Measurements from ENCODE around the gene ADRM1. TPM values are rescaled to one million over a fixed set of nuclear protein-coding genes. Genes with fewer than 3 reads are reported as not detected.
A peak's percentile ranks its signal among the peaks of the same experiment; 100 is the strongest.

ADRM1 gene
- total and polyA plus RNA-seq, 2 experiments from 2014 or later, result 206 to 243 TPM

GRCh38 chr20:62320581-62321354 is 18.0 kb downstream of the ADRM1 start:
- H3K79me2 ChIP-seq (replicated peaks; ENCODE audit: insufficient read depth), result no peaks in the 10 kb centered on the region
- no peaks in the 10 kb centered on the region for H3K4me1 ChIP-seq (ENCODE audit: insufficient read depth)
- H3K9me3 Mint-ChIP-seq, result peaks cover 23% of the 10 kb centered on the region
- no peaks in the 10 kb centered on the region for H3K4me1 Mint-ChIP-seq
- no peak overlapping the region for H3K4me3 ChIP-seq
- no peaks in the 10 kb centered on the region for H3K9me2 ChIP-seq (ENCODE audit: insufficient read depth)
- H3K27ac ChIP-seq (ENCODE audit: low read depth), result no peak overlapping the region
- TF ChIP-seq EZH2 (IDR thresholded peaks at IDR 0.05; ENCODE audit: low read depth, unreplicated experiment) (no peak), ETS1 (IDR thresholded peaks at IDR 0.05) (no peak), CREB1 (CRISPR knock-in tag; IDR thresholded peaks at IDR 0.05; ENCODE audit: low read depth) (no peak), REST (IDR thresholded peaks at IDR 0.05; ENCODE audit: unreplicated experiment) (no peak), POLR2AphosphoS5 (IDR thresholded peaks at IDR 0.05; ENCODE audit: low read depth) (no peak), ZNF114 (CRISPR knock-in tag; IDR thresholded peaks at IDR 0.05) (no peak)
- TF ChIP-seq, protein P1, sequence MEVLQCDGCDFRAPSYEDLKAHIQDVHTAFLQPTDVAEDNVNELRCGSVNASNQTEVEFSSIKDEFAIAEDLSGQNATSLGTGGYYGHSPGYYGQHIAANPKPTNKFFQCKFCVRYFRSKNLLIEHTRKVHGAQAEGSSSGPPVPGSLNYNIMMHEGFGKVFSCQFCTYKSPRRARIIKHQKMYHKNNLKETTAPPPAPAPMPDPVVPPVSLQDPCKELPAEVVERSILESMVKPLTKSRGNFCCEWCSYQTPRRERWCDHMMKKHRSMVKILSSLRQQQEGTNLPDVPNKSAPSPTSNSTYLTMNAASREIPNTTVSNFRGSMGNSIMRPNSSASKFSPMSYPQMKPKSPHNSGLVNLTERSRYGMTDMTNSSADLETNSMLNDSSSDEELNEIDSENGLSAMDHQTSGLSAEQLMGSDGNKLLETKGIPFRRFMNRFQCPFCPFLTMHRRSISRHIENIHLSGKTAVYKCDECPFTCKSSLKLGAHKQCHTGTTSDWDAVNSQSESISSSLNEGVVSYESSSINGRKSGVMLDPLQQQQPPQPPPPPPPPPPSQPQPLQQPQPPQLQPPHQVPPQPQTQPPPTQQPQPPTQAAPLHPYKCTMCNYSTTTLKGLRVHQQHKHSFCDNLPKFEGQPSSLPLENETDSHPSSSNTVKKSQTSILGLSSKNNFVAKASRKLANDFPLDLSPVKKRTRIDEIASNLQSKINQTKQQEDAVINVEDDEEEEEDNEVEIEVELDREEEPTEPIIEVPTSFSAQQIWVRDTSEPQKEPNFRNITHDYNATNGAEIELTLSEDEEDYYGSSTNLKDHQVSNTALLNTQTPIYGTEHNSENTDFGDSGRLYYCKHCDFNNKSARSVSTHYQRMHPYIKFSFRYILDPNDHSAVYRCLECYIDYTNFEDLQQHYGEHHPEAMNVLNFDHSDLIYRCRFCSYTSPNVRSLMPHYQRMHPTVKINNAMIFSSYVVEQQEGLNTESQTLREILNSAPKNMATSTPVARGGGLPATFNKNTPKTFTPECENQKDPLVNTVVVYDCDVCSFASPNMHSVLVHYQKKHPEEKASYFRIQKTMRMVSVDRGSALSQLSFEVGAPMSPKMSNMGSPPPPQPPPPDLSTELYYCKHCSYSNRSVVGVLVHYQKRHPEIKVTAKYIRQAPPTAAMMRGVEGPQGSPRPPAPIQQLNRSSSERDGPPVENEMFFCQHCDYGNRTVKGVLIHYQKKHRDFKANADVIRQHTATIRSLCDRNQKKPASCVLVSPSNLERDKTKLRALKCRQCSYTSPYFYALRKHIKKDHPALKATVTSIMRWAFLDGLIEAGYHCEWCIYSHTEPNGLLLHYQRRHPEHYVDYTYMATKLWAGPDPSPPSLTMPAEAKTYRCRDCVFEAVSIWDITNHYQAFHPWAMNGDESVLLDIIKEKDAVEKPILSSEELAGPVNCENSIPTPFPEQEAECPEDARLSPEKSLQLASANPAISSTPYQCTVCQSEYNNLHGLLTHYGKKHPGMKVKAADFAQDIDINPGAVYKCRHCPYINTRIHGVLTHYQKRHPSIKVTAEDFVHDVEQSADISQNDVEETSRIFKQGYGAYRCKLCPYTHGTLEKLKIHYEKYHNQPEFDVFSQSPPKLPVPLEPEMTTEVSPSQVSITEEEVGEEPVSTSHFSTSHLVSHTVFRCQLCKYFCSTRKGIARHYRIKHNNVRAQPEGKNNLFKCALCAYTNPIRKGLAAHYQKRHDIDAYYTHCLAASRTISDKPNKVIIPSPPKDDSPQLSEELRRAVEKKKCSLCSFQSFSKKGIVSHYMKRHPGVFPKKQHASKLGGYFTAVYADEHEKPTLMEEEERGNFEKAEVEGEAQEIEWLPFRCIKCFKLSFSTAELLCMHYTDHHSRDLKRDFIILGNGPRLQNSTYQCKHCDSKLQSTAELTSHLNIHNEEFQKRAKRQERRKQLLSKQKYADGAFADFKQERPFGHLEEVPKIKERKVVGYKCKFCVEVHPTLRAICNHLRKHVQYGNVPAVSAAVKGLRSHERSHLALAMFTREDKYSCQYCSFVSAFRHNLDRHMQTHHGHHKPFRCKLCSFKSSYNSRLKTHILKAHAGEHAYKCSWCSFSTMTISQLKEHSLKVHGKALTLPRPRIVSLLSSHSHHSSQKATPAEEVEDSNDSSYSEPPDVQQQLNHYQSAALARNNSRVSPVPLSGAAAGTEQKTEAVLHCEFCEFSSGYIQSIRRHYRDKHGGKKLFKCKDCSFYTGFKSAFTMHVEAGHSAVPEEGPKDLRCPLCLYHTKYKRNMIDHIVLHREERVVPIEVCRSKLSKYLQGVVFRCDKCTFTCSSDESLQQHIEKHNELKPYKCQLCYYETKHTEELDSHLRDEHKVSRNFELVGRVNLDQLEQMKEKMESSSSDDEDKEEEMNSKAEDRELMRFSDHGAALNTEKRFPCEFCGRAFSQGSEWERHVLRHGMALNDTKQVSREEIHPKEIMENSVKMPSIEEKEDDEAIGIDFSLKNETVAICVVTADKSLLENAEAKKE (CRISPR knock-in tag; IDR thresholded peaks at IDR 0.05), result no peak
- no peak overlapping the region for H3K4me3 Mint-ChIP-seq
- no peak overlapping the region for H3K4me2 ChIP-seq
- DNase-seq (ENCODE audit: low spot score) (peak; percentile 63), ATAC-seq (peak; percentile 34)
- H4K20me1 ChIP-seq (replicated peaks; ENCODE audit: insufficient read depth), result no peaks in the 10 kb centered on the region
- H3K36me3 ChIP-seq (ENCODE audit: insufficient read depth), result peaks cover 37% of the 10 kb centered on the region
- H2AFZ ChIP-seq, result no peak overlapping the region
- H3K27me3 ChIP-seq (ENCODE audit: insufficient read depth), result no peaks in the 10 kb centered on the region
- H3K27ac Mint-ChIP-seq, result no peak overlapping the region
- H3K36me3 Mint-ChIP-seq (ENCODE audit: low read depth), result peaks cover 79% of the 10 kb centered on the region
- H3F3A ChIP-seq (replicated peaks; ENCODE audit: low read depth), result peaks cover 45% of the 10 kb centered on the region
- peaks cover 34% of the 10 kb centered on the region for H3K27me3 Mint-ChIP-seq (ENCODE audit: insufficient read depth, low read depth, poor library complexity)

Data from GM23338 (cell line).